ENCODE measurements around the gene SEC22A. TPM values are rescaled to one million over a fixed set of nuclear protein-coding genes. Genes with fewer than 3 reads are reported as not detected.

The SEC22A gene
- total and polyA plus RNA-seq, 12 donors = 2.9 to 13.6 (median 10.0) TPM

GRCh38 chr3:123302961-123303360, 101.2 kb downstream of the SEC22A start:
- Histone ChIP-seq H3K27ac (peak overlapping the region in 4 of 10 donors; percentile 20 to 60 (median 42)), H3K4me3 (no peak overlapping the region), H3K27me3 (no peaks in the 10 kb centered on the region), H3K4me1 (peaks cover 0 to 27% (median 6%) of the 10 kb centered on the region in 9 donors), H3K36me3 (peaks cover 0 to 86% (median 0%) of the 10 kb centered on the region in 9 donors), H3K9me3 (no peaks in the 10 kb centered on the region)
- no peak for TF ChIP-seq CTCF (IDR thresholded peaks at IDR 0.05)
- peak in 6 of 8 donors; percentile 30 to 58 (median 42) for ATAC-seq
- intact Hi-C loops (cut with DNase I) = no loop called here
- 59 to 64% methylated on average over 14 of the region's 14 CpGs for WGBS, 2 donors
- DNase-seq = no peak

GRCh38 chr3:123303976-123304560, 102.3 kb downstream of the SEC22A start:
- no peak for TF ChIP-seq CTCF (IDR thresholded peaks at IDR 0.05)
- Histone ChIP-seq H3K27ac (no peak overlapping the region), H3K4me3 (no peak overlapping the region), H3K27me3 (no peaks in the 10 kb centered on the region), H3K36me3 (peaks cover 0 to 83% (median 0%) of the 10 kb centered on the region in 9 donors), H3K9me3 (no peaks in the 10 kb centered on the region), H3K4me1 (peaks cover 0 to 27% (median 6%) of the 10 kb centered on the region in 9 donors)
- ATAC-seq (no peak), DNase-seq (no peak)
- 88 to 89% methylated on average over 15 of the region's 15 CpGs for WGBS, 2 donors
- intact Hi-C loops (cut with DNase I) = no loop called here

GRCh38 chr3:123305192-123305591, 103.4 kb downstream of the SEC22A start:
- whole genome bisulfite sequencing, 2 donors = 45% methylated on average over 2 of the region's 2 CpGs

GRCh38 chr3:123307064-123307463, 105.3 kb downstream of the SEC22A start:
- no peak for DNase-seq
- Histone ChIP-seq H3K4me3 (no peak overlapping the region), H3K9me3 (no peaks in the 10 kb centered on the region), H3K36me3 (peaks cover 0 to 76% (median 5%) of the 10 kb centered on the region in 9 donors), H3K4me1 (peaks cover 0 to 23% (median 6%) of the 10 kb centered on the region in 9 donors), H3K27ac (no peak overlapping the region), H3K27me3 (no peaks in the 10 kb centered on the region)
- no peak for ATAC-seq
- WGBS, 2 donors = 88 to 89% methylated on average over 5 of the region's 5 CpGs
- intact Hi-C loops (cut with DNase I) = no loop called here
- no peak for TF ChIP-seq CTCF (IDR thresholded peaks at IDR 0.05)

More at GRCh38 chr3:123305192-123305591, 103.4 kb downstream of the SEC22A start:
- H3K4me3 ChIP-seq = no peak overlapping the region
- ATAC-seq = peak in 2 of 8 donors; percentile 21 to 30
- H3K27ac ChIP-seq = no peak overlapping the region
- H3K27me3 ChIP-seq = no peaks in the 10 kb centered on the region
- TF ChIP-seq CTCF (IDR thresholded peaks at IDR 0.05) = no peak
- intact Hi-C loops (cut with DNase I) = no loop called here
- H3K4me1 ChIP-seq = peaks cover 0 to 27% (median 6%) of the 10 kb centered on the region in 9 donors
- no peak for DNase-seq
- peaks cover 0 to 79% (median under 1%) of the 10 kb centered on the region in 9 donors for H3K36me3 ChIP-seq
- H3K9me3 ChIP-seq = no peaks in the 10 kb centered on the region
